GM12865 (cell line): ENCODE measurements around the gene RHBDF2.

ENCODE experiments used
- DNase-seq: peaks from one replicate; pipeline ENCODE4 v3.0.0; 2010; ENCODE audit warnings: low read depth
- H3K4me3 ChIP-seq: 2 replicates; pipeline ENCODE4 v1.5.1; 2011; ENCODE audit warnings: mild to moderate bottlenecking, low read depth, low read length, control low read depth
- TF ChIP-seq, protein P1 (sequence below): IDR thresholded peaks from 2 replicates; pipeline ENCODE4 v1.5.1; 2011; ENCODE audit warnings: low read length, control low read depth, low read depth, inconsistent platforms; ENCODE audit not compliant: insufficient read depth; ENCODE audit errors: missing control alignments

The RHBDF2 gene

DNA sequence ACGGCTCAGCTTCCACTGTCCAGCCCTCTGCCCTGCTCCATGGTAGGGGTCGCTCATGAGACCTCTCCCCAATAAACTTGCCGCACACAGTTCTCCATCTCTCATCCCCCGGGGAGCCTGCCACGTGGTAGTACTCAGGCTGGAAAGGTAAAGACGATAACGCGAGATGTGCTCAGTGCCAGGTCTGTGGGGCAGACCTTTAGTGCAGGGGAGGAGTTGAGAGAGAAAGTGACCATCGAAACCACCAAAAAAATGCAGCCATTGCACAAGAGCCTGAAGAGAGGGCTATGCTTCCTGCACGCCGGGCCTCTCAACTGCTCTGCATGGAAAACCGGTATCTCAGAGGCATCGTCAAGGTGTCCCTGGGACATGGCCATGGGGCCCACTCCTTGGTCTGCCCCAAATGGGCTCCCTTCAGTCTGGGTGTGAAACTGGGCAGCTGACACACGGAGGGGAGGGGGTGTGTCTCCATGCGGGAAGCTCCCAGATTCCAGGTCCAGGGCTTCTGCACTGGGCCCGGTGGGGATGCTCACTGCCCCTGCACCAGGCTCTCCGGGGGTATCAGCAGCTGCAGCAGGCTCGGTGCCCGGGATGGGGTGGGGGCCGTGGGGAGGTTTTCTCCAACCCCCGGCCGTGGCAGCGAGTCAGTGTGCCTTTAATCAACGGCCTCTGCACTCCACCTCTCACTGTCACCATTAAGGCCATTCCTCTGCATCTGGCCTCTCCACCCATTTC lies 38.5 kb downstream of the RHBDF2 start:
- H3K4me3 ChIP-seq, result no peak overlapping the region
- DNase-seq, result no peak
- TF ChIP-seq, protein P1, sequence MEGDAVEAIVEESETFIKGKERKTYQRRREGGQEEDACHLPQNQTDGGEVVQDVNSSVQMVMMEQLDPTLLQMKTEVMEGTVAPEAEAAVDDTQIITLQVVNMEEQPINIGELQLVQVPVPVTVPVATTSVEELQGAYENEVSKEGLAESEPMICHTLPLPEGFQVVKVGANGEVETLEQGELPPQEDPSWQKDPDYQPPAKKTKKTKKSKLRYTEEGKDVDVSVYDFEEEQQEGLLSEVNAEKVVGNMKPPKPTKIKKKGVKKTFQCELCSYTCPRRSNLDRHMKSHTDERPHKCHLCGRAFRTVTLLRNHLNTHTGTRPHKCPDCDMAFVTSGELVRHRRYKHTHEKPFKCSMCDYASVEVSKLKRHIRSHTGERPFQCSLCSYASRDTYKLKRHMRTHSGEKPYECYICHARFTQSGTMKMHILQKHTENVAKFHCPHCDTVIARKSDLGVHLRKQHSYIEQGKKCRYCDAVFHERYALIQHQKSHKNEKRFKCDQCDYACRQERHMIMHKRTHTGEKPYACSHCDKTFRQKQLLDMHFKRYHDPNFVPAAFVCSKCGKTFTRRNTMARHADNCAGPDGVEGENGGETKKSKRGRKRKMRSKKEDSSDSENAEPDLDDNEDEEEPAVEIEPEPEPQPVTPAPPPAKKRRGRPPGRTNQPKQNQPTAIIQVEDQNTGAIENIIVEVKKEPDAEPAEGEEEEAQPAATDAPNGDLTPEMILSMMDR, result no peak

DNA sequence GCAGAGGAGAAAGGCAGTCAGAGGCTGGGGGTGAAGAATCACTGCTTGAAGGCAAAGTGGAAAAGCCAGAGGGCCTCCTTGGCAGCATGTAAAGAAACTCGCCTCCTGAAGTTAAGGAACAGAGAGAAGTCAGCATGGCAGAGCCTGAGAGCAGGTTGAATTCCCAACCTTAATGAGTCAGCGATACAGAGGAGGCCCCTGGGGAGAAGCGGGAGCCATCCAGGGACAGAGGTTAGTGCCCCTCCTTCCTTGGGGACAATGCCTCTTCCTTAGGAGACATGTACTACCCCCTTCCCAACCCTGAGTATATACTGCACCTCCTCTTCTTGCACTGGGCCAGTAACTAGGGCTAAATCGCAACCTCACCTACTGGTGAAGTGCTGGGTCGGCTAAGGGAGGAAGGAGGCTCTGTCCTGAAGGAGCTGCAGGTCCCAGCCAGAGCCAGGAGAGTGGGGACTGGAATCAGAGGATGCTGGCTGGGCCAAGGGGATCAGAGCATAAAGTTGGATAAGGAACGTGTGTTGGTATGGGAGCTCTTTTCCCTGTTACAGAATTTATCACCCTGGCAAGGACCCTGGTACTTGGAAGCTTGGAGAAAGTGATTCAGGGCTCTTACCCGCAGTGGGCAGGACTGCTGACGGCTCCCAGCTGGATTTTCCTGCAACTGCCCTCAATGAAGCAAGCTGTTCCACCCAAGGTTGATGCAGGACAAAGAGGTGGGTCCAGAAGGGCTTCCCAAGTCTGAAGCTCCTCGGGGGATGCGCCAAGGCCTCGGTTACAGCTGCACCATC lies 39.3 kb downstream of the RHBDF2 start:
- TF ChIP-seq, protein P1, result no peak
- H3K4me3 ChIP-seq, result no peak overlapping the region
- DNase-seq, result no peak

DNA sequence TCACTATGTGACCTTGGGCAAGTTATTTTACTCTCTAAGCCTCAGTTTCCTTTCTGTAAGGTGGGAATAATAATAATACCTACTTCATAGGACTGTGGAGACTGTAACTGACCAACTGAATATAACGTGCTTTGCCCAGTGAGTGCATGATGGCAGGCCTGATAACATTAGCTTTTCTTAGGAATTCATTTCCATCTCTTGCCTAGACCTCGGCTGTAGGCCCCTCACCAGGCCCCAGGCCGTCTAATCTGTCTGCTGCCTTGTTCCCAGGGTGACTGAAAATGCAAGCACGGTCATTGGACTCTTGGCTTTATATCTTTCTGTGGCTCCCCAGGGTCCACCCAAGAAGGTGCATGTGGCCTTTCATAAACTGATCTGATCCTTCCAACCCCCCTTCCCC lies 41.5 kb downstream of the RHBDF2 start:
- H3K4me3 ChIP-seq, result no peak overlapping the region
- TF ChIP-seq, protein P1, result no peak
- no peak for DNase-seq

DNA sequence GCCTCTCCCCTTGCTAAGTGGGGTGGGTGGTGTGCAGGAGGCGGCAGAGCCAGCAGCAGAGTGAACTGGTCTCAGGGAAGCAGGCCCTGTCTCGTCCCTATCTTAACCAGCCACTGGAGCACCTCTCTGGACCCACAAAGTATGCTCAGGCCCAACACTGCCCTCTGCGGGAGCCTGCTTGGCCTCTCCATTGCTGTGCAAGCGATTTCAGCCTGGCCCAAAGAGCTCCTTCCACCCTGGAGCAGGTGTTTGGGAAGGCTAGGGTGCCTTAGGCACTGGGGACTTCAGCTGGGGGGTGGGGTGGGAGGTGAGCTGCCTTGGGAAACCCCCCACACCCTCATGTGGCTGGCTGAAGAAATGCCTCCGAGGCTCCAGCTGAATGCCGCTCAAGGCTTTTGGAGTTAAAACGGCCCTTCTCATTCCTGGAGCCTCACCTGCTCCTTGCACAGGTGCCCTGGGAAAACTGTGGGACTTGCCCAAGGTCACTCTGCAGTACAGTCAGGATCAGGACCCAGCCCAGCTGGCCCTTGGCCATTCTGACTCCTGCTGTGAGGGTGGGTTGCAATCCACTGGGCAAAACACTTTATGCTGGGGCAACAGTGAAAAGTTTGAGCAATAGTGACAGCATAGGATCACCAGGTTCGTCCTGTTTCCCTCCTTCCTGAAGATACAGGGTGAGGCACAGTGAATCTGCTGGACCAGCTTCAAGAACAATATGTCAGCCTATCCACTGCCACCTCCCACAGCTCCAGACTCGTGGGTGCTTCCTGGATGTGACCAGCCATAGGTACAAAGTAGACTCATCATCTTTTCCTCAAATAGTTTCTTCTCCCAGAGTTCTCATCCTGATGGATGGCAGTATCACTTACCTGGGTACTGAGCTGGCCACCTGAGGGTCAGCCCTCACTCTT lies 42.4 kb downstream of the RHBDF2 start:
- TF ChIP-seq, protein P1, result peak; percentile 70
- H3K4me3 ChIP-seq, result no peak overlapping the region
- DNase-seq, result peak; percentile 78

DNA sequence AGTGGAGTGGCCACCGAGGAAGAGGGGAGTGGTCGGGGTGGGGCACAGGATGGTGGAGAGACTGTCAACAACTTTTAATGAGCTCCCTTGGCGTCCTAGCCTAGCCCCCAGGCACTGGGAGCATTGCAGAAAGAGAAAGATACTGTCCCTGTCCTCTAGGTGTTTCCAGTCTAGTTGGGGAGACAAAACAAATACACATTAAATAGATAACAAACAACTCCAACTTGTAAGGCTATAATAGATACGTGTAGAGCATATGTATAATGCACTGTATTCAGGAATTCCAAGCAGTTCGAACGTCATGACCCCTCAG lies 47.8 kb downstream of the RHBDF2 start:
- H3K4me3 ChIP-seq, result 0 out of 2 replicates have a peak overlapping the region, but pooled peaks have one; percentile 9
- TF ChIP-seq, protein P1, result no peak
- DNase-seq, result no peak

DNA sequence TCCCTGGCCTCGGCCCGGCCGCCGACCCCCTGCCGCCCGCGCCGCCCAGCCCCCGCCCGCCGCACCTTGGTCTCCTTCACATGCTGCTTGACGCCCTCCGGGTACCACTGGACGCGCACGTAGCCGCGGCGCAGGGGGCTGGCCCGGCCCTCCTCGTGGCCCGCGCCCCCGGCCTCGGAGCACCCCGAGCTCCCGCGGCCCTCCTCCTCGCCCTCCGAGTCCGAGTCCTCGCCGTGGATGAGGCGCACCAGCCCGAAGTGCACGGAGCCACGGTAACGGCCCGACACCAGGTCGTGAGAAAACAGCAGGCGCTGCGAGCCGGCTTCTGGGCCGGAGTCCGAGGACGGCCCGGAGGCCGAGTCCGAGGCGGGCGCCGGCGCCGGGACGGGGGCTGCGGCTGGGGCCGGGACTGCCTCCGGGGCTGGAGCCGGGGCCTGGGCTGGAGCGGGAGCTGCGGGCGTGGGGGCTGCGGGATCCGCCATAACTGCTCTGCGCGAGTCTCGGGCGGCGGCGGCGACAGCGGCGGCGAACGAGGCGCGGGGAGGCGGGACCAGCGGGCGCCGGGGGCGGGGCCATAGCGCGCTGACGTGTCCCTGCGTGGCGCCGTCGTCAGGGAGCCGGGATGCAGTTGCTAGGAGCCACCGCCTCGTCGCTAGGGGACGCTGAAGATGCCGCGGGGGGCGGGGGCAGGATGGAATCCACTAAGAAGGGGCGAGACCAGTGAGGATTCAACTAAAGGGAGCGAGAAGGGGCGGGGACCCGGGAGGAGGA lies 48.4 kb downstream of the RHBDF2 start, which contains the start of gene UBE2O:
UBE2O (minus strand) TSS at position 493 of the 771 bp plus-strand sequence; CDS start at position 482, 11 bp downstream.
- TF ChIP-seq, protein P1, result peak; percentile 63
- peak; percentile 92 for DNase-seq
- H3K4me3 ChIP-seq, result peak within 1 kb of the TSS; percentile 62
